Duodenal mucosa (tissue), 2 donors: ENCODE data around the gene FOXG1.

ENCODE experiments used
- H3K27ac ChIP-seq: one replicate; pipeline ENCODE4 v1.7.0; 2013; ENCODE audit warnings: low read depth, low read length
- H3K27me3 ChIP-seq, 2 donors: one replicate each; pipeline ENCODE4 v1.7.0; 2013; ENCODE audit warnings: low read length in 2 of 2, control low read depth in 1 of 2; ENCODE audit not compliant: insufficient read depth in 2 of 2, control insufficient read depth in 1 of 2
- H3K36me3 ChIP-seq, 2 donors: one replicate each; pipeline ENCODE4 v1.7.0; 2013; ENCODE audit warnings: low read length in 2 of 2, control low read depth in 1 of 2; ENCODE audit not compliant: insufficient read depth in 2 of 2, control insufficient read depth in 1 of 2
- H3K4me1 ChIP-seq, 2 donors: one replicate each; pipeline ENCODE4 v1.7.0; 2013; ENCODE audit warnings: low read length in 2 of 2, control low read depth in 1 of 2; ENCODE audit not compliant: insufficient read depth in 2 of 2, control insufficient read depth in 1 of 2
- H3K4me3 ChIP-seq, 2 donors: one replicate each; pipeline ENCODE4 v1.7.0; 2013; ENCODE audit warnings: low read length in 2 of 2, low read depth in 1 of 2
- H3K9ac ChIP-seq, 2 donors: one replicate each; pipeline ENCODE4 v1.7.0; 2013; ENCODE audit warnings: low read length in 2 of 2, low read depth in 1 of 2
- H3K9me3 ChIP-seq, 2 donors: one replicate each; pipeline ENCODE4 v1.7.0; 2013; ENCODE audit warnings: low read length in 2 of 2, control low read depth in 1 of 2; ENCODE audit not compliant: control insufficient read depth in 1 of 2

FOXG1 gene

GRCh38 chr14:28769276-28769880 lies 2.8 kb downstream of the FOXG1 start:
- no peaks in the 10 kb centered on the region for H3K36me3 ChIP-seq
- H3K27me3 ChIP-seq: peaks cover 46 to 55% of the 10 kb centered on the region in 2 donors
- H3K9me3 ChIP-seq: peaks cover 0 to 3% of the 10 kb centered on the region in 2 donors
- H3K4me3 ChIP-seq: no peak overlapping the region
- H3K27ac ChIP-seq: no peak overlapping the region
- no peak overlapping the region for H3K9ac ChIP-seq
- peaks cover 3 to 8% of the 10 kb centered on the region in 2 donors for H3K4me1 ChIP-seq

GRCh38 chr14:28770061-28770460 lies 3.5 kb downstream of the FOXG1 start:
- Histone ChIP-seq H3K9me3 (peaks cover 0 to 3% of the 10 kb centered on the region in 2 donors), H3K9ac (no peak overlapping the region), H3K4me3 (no peak overlapping the region), H3K27ac (no peak overlapping the region), H3K36me3 (no peaks in the 10 kb centered on the region), H3K27me3 (peaks cover 49 to 56% of the 10 kb centered on the region in 2 donors), H3K4me1 (peaks cover 3 to 8% of the 10 kb centered on the region in 2 donors)

- H3K9me3 ChIP-seq: peaks cover 0 to 3% of the 10 kb centered on the region in 2 donors
- no peak overlapping the region for H3K4me3 ChIP-seq
- H3K27ac ChIP-seq: no peak overlapping the region
- peaks cover 3 to 6% of the 10 kb centered on the region in 2 donors for H3K4me1 ChIP-seq
- no peaks in the 10 kb centered on the region for H3K36me3 ChIP-seq
- H3K27me3 ChIP-seq: peaks cover 46 to 56% of the 10 kb centered on the region in 2 donors
- H3K9ac ChIP-seq: no peak overlapping the region
Observed at GRCh38 chr14:28770630-28771029, 4.0 kb downstream of the FOXG1 start.

GRCh38 chr14:28771168-28771567 lies 4.6 kb downstream of the FOXG1 start:
- Histone ChIP-seq H3K4me1 (peaks cover under 1% of the 10 kb centered on the region in 2 donors), H3K4me3 (no peak overlapping the region), H3K27me3 (peaks cover 41 to 53% of the 10 kb centered on the region in 2 donors), H3K36me3 (no peaks in the 10 kb centered on the region), H3K9me3 (peaks cover 0 to 3% of the 10 kb centered on the region in 2 donors), H3K9ac (no peak overlapping the region), H3K27ac (no peak overlapping the region)

- Histone ChIP-seq H3K27me3 (peaks cover 41 to 61% of the 10 kb centered on the region in 2 donors), H3K9me3 (peaks cover 0 to 3% of the 10 kb centered on the region in 2 donors), H3K27ac (no peak overlapping the region), H3K4me3 (no peak overlapping the region), H3K36me3 (no peaks in the 10 kb centered on the region), H3K4me1 (no peaks in the 10 kb centered on the region), H3K9ac (no peak overlapping the region)
Observed at GRCh38 chr14:28772613-28773012, 6.0 kb downstream of the FOXG1 start.

GRCh38 chr14:28773176-28773575 lies 6.6 kb downstream of the FOXG1 start:
- Histone ChIP-seq H3K4me3 (no peak overlapping the region), H3K4me1 (no peaks in the 10 kb centered on the region), H3K9me3 (peaks cover 0 to 3% of the 10 kb centered on the region in 2 donors), H3K36me3 (no peaks in the 10 kb centered on the region), H3K27ac (no peak overlapping the region), H3K27me3 (peaks cover 39 to 62% of the 10 kb centered on the region in 2 donors), H3K9ac (no peak overlapping the region)

- no peaks in the 10 kb centered on the region for H3K36me3 ChIP-seq
- no peak overlapping the region for H3K4me3 ChIP-seq
- H3K27ac ChIP-seq: no peak overlapping the region
- H3K9me3 ChIP-seq: no peaks in the 10 kb centered on the region
- H3K27me3 ChIP-seq: peaks cover 32 to 54% of the 10 kb centered on the region in 2 donors
- H3K4me1 ChIP-seq: no peaks in the 10 kb centered on the region
- no peak overlapping the region for H3K9ac ChIP-seq
Observed at GRCh38 chr14:28773861-28774691, 7.5 kb downstream of the FOXG1 start.

- H3K9ac ChIP-seq: no peak overlapping the region
- H3K4me3 ChIP-seq: no peak overlapping the region
- H3K36me3 ChIP-seq: no peaks in the 10 kb centered on the region
- no peaks in the 10 kb centered on the region for H3K9me3 ChIP-seq
- H3K27me3 ChIP-seq: peaks cover 31 to 53% of the 10 kb centered on the region in 2 donors
- H3K4me1 ChIP-seq: no peaks in the 10 kb centered on the region
- H3K27ac ChIP-seq: no peak overlapping the region
Observed at GRCh38 chr14:28774764-28775735, 8.5 kb downstream of the FOXG1 start.

GRCh38 chr14:28776482-28777266 lies 10.1 kb downstream of the FOXG1 start:
- Histone ChIP-seq H3K4me1 (no peaks in the 10 kb centered on the region), H3K27ac (no peak overlapping the region), H3K36me3 (no peaks in the 10 kb centered on the region), H3K9me3 (no peaks in the 10 kb centered on the region), H3K9ac (no peak overlapping the region), H3K27me3 (peaks cover 31 to 58% of the 10 kb centered on the region in 2 donors), H3K4me3 (no peak overlapping the region)
